Left hindlimb (tissue), 1 donor: ENCODE results near the gene CERS6.
A peak's percentile ranks its signal among the peaks of the same experiment; 100 is the strongest.
"Not testable (repeated sequence)": the region's sequence is repeated elsewhere in the genome, so short reads cannot be mapped to it uniquely, and the experiment has no call there.

ENCODE experiments used
- DNase-seq: peaks from one replicate; pipeline ENCODE4 v3.0.0-alpha.2; 2018

The CERS6 gene

DNA sequence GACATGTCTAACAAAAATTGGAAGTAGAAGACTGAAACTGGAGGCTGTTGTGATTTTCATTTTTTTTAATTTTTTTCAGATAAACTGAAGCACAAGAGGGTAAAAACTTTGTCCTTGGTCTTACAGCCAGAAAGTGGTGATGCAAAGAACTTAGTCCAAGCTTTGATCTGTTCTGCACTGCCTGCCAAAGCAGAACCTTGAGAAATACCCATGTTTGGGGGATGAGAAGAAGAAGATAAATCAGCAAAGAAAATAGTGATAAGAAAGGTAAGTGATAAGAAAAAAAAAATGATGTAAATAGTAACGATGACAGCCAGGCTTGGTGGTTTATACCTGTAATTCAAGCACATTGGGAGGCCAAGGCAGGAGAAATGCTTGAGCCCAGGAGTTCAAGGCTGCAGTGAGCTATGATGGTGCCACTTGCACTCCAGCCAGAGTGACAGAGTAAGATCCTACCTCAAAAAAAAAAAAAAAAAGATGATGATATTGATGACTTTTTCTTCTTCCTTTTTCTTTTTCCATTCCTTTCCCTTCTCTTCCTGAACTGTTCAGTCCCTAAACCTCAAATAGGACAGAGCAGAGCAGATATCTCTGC is 331.8 kb downstream of the CERS6 start:
- no peak for DNase-seq

GRCh38 chr2:168789776-168790175 is 333.7 kb downstream of the CERS6 start:
- no peak for DNase-seq

DNA sequence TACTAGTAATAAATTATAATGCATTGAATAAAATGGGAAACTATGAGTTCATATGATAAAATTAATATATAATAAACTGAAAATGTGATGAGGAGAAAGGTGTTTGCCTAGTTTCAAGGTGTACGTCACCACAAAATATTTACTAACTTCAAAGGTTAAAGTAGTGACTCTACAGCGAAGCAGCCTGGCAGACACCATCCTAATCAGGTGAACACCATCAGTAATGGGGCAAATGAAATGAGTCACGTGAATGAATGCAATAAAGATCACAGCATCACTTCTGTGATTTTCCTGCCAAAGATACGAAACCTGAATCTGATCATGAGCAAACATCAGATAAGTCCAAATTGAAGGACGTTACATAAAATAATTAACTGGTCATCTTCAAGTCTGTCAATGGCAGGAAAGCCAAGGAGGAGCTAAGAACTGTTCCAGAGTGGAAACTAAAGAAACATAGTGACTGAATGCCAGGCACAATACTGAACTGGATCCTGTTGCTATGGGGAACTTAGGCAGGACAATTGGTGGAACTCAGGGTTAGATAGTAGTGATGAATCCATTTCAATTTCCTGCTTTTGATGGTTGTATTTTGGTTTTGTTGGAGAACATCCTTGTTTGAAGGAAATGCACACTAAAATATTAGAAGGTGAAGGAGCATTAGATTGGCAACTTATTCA is 334.3 kb downstream of the CERS6 start:
- DNase-seq, result no peak

DNA sequence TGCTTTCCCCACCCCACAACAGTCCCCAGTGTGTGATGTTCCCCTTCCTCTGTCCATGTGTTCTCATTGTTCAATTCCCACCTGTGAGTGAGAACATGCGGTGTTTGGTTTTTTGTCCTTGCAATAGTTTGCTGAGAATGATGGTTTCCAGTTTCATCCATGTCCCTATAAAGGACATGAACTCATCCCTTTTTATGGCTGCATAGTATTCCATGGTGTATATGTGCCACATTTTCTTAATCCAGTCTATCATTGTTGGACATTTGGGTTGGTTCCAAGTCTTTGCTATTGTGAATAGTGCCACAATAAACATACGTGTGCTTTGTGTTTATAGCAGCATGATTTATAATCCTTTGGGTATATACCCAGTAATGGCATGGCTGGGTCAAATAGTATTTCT is 335.1 kb downstream of the CERS6 start:
- not testable (repeated sequence) for DNase-seq

- DNase-seq, result no peak
Observed at GRCh38 chr2:168793596-168793995, 337.5 kb downstream of the CERS6 start.

- DNase-seq, result no peak
Observed at GRCh38 chr2:168794968-168795367, 338.9 kb downstream of the CERS6 start.

- DNase-seq, result no peak
Observed at GRCh38 chr2:168796090-168796577, 340.1 kb downstream of the CERS6 start.

- DNase-seq, result no peak
Observed at GRCh38 chr2:168796583-168797285, 340.7 kb downstream of the CERS6 start.

DNA sequence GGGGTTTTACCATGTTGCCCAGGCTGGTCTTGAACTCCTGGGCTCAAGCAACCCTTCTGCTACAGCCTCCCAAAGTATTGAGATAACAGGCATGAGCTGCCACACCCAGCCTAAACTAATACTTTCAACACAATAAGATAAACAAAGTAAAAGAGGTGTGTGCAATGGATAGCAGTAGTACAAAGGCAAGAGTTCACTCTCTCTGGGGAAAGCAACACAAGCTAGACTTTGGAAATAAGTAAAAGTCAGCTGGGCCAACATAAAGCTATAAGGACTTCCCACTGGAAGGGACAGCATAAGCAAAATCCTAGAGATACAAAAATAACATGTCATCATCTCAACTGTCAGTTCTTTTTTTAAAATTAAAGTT is 341.2 kb downstream of the CERS6 start:
- no peak for DNase-seq

DNA sequence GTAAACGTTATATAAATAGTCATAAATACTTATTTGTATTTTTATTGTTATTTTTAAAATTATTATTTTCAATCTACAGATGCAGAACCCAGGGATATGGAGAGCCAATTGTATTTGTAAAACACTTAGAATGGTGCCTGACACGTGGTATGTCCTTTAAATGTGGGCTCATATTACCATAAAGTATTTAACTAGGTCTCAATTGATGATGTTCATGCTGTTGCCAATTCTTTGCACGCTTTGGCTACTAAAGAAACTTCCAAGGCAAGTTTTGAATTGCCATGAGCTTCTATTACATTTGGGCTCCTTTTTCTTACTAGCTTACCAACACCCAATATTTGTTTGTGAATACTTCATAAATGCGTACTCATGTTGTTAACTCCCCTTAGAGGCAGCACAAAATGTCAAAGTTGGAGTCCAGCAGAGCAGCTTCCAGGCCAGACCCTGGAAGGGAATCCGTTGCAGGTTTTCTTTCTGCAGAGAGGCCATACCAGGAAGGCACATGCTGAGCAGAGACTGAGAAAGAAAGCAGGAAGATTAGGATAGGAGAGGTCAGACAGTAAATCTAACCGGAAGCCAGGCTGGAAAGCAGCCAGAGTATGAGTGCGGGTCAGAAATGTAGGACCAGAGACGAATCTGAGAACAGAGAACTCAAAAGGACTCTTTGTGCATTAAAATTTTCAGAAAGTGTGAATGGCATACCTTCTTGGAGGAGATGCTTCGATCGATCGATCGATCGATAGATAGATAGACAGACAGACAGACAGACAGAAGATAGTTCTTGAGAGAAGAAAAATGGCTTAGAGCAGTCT is 342.2 kb downstream of the CERS6 start:
- no peak for DNase-seq

DNA sequence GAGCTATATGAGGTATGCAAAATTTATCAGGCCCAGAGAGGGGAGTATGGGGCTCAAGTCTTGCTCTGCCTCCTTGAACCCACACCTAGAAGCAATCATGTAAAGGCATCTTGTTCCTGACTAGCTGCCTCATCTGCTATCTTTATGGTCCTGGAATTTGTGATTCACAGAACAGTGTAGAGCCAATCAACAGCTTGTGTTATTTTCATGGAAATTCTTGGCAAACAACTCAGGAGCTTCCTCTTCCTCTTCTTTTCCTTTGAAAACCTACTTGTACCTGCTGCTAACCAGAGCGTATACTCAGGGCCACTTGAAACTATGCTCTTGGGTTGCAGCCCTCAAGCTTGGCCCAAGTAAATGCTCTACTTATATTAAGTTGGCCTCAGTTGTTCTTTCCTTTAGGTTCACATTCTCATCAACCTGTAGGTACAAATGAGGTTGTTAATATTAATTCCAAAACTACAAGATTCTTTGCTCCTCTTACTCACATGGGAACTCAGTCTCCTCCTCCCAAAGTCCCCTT is 342.9 kb downstream of the CERS6 start:
- DNase-seq, result no peak

DNA sequence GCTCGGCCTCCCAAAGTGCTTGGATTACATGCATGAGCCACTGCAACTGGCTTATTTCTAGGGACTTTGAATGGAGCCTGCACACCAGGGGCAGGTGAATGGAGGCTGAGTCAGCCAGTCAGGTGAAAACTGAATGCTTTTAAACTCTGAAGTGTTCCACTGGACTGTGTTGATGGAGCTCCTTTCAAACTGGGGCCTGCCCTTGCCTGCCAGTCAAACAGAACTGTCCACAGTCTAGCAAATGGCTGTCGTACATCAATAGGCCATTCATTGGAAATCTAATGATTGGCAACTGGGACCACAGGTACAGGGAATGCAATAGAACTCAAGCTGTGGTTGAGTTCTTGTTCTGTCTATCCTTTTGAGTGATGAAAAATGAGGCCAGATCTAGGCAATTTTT is 345.4 kb downstream of the CERS6 start:
- DNase-seq, result no peak

- peak; percentile 64 for DNase-seq
Observed at GRCh38 chr2:168801961-168802858, 346.1 kb downstream of the CERS6 start, which contains the start of gene NOSTRIN. Gene NOSTRIN (plus strand): TSS chr2:168802637. CDS start chr2:168802647, 10 bp downstream.

DNA sequence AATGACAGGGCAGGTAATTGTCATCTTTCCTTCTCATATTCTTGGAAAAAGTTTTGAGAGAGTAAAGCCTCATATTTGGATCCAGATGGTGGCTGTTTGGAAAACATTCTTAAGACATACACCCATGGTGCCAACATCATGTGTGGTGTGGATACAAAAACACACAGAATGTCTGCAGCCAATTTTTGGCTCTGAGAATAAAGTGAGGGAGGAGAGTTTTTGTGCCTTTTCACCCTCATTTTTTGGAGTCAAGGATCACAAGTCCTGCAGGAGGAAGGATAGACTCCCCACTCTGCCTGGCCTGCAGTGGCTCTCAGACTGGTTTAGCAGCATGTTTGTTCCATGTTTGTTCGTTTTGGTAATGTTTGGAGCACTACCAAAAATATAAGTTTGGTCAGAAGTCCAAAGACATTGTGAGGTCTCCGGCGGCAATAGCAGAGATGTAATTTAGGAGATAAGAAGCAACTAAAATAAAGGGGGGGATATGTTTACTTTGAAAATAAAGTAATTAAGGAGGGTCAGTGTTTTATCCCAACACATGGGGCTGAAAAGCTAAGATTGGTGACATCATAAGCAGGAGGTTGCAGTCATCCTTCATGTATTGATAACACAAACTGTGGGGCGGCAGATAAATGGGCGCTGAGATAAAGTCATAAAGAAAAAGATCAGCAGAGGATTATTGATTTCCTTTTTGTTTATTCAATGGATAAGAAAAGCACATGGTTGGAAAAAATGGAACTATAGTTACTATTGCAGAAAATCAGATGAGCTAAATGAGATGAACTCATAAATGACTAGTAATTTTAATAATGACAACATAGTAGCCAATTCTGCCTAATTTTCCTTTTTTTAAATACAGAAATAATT is 347.0 kb downstream of the CERS6 start:
- DNase-seq, result no peak

DNA sequence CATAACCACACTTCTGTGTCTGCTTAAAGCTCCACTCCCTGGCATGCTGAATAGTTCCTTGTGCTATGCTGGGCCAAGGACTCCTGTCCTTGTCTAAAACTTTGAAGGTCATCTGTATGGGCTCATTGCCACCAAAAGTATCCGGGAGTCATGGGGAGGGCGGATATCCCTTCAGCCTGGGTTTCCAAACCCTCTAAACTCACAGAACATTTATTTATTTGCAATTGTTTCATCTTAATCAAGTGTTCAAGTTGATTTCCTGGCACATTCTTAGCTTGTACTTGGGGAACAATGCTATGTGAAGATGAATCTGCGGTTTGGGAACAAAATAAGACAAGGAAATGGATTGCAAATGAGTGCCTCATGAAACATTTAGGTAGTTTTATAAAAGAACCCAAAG is 348.1 kb downstream of the CERS6 start:
- DNase-seq, result no peak

DNA sequence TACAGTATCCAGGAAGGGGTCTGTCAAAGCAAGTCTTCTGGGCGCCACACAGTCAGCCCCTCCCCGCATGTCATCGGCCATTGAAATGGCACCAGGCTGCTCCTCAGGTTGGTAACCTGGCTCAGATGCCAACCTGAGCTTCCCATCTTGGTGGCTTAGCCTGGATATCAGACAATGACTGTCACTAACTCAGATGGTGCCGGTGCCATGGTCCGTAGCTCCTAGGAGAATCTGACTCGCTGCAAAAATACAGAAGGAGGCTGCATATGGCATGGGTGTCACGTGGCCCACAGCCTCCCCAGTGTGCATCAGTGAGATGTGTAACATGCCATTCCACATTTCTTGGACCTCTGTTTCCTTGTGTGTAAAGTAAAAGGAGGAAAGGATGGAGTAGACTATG is 349.5 kb downstream of the CERS6 start:
- DNase-seq, result no peak

- DNase-seq, result no peak
Observed at GRCh38 chr2:168809537-168809936, 353.5 kb downstream of the CERS6 start.

DNA sequence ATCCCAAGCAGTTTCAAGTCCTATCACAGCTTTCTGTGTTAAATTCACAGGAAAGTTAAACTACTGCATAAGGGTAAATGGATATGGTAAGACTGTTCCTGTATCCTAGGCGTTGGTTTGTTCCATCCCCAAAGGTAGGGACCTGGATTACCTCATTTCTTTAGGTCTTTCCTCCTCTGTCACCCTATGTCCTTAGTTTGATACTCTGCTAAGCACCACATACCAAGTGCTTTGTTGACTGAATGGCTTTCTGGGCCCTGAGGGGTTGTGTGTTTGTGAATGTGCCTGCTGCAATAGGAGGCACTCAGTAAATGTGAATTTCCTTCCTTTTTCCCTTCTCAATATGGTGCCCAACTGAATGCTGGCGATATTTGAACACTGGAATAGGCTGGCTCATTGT is 354.2 kb downstream of the CERS6 start:
- no peak for DNase-seq

- no peak for DNase-seq
Observed at GRCh38 chr2:168811696-168812095, 355.6 kb downstream of the CERS6 start.

- DNase-seq, result no peak
Observed at GRCh38 chr2:168814046-168814445, 358.0 kb downstream of the CERS6 start.
